ENCODE measurements around the gene KAZN. TPM values are rescaled to one million over a fixed set of nuclear protein-coding genes. Genes with fewer than 3 reads are reported as not detected.

KAZN gene
- total and polyA plus RNA-seq, 12 donors = 1.1 to 6.5 (median 1.9) TPM

DNA sequence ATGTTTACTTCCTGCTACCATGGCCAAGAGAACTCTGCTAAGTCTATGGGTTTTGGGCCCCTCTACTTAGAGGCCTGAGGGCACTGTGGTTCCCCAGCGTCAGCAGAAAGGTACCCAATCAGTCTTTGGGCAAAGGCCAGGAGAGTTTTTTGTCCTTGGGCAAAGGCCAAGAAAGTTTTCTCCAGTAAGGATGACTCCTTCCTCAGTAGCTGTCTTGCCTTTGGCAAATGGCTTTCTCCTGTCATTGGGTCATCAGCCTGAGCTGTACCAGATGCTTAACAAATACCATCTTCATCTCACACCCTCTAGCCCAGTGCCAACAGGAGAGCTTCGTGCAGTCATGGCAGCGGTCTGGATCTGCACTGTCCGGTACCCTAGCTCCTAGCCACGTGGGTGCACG lies 355.7 kb downstream of the KAZN start:
- ATAC-seq = no peak
- Histone ChIP-seq H3K9me3 (peaks cover 0 to 7% (median 5%) of the 10 kb centered on the region in 11 donors), H3K27me3 (no peaks in the 10 kb centered on the region), H3K4me3 (no peak overlapping the region), H3K27ac (no peak overlapping the region), H3K4me1 (peaks cover 0 to 13% (median 0%) of the 10 kb centered on the region in 9 donors), H3K36me3 (no peaks in the 10 kb centered on the region)
- intact Hi-C loops (cut with DNase I) = no loop called here
- DNase-seq = no peak
- TF ChIP-seq, protein P1, sequence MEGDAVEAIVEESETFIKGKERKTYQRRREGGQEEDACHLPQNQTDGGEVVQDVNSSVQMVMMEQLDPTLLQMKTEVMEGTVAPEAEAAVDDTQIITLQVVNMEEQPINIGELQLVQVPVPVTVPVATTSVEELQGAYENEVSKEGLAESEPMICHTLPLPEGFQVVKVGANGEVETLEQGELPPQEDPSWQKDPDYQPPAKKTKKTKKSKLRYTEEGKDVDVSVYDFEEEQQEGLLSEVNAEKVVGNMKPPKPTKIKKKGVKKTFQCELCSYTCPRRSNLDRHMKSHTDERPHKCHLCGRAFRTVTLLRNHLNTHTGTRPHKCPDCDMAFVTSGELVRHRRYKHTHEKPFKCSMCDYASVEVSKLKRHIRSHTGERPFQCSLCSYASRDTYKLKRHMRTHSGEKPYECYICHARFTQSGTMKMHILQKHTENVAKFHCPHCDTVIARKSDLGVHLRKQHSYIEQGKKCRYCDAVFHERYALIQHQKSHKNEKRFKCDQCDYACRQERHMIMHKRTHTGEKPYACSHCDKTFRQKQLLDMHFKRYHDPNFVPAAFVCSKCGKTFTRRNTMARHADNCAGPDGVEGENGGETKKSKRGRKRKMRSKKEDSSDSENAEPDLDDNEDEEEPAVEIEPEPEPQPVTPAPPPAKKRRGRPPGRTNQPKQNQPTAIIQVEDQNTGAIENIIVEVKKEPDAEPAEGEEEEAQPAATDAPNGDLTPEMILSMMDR (IDR thresholded peaks at IDR 0.05) = no peak
- 86 to 92% methylated on average over 6 of the region's 6 CpGs for WGBS, 2 donors

DNA sequence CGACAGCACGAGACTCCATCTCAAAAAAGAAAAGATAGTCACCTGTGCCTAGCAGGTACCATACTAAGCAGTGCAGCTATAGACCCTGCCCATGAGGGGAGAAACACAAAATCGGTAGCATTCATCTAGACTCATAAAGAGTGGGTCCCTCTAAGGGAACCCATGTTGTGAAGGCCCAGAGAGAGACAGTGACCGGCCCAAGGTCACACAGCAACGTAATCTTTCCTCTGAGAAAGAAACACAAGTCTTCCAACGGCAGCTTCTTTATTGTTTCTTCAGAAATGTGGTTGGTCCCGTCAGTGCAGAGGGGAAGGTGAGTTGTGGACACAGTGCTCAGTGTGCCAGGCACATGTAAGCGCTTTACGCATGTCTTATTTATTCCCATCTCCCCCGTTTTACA lies 356.4 kb downstream of the KAZN start:
- TF ChIP-seq, protein P1 (IDR thresholded peaks at IDR 0.05) = no peak
- DNase-seq = no peak
- no peaks in the 10 kb centered on the region for H3K27me3 ChIP-seq
- H3K9me3 ChIP-seq = peaks cover 0 to 7% (median 5%) of the 10 kb centered on the region in 11 donors
- H3K4me1 ChIP-seq = peaks cover 0 to 13% (median 0%) of the 10 kb centered on the region in 9 donors
- intact Hi-C loops (cut with DNase I) = no loop called here
- no peaks in the 10 kb centered on the region for H3K36me3 ChIP-seq
- no peak for ATAC-seq
- no peak overlapping the region for H3K27ac ChIP-seq
- H3K4me3 ChIP-seq = no peak overlapping the region
- 92 to 94% methylated on average over 10 of the region's 10 CpGs for WGBS, 2 donors

DNA sequence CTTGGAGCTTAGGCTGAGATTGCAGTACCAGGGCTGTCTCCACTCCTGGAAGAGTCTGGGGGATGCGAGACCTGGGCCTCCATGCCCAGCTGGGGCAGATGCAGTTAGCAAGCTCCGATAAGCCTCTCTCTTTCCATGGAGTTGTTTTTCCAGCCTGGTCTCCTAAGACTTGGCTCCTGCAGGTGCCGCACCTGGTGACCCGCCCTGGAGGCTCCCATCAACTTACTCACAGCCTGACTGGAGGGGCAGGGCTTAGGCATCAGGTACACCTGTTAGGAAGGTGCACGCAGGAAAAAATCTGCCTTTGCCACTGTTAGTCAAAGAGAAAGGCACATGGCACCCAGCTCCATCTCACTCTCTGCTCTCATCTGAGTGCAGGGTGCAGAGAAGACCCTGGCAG lies 356.9 kb downstream of the KAZN start:
- ATAC-seq (no peak), DNase-seq (no peak)
- Histone ChIP-seq H3K9me3 (peaks cover 0 to 7% (median 5%) of the 10 kb centered on the region in 11 donors), H3K4me1 (peaks cover 0 to 13% (median 0%) of the 10 kb centered on the region in 9 donors), H3K27me3 (no peaks in the 10 kb centered on the region), H3K27ac (no peak overlapping the region), H3K36me3 (no peaks in the 10 kb centered on the region), H3K4me3 (no peak overlapping the region)
- intact Hi-C loops (cut with DNase I) = no loop called here
- WGBS, 2 donors = 98 to 99% methylated on average over 5 of the region's 5 CpGs
- TF ChIP-seq, protein P1 (IDR thresholded peaks at IDR 0.05) = no peak

DNA sequence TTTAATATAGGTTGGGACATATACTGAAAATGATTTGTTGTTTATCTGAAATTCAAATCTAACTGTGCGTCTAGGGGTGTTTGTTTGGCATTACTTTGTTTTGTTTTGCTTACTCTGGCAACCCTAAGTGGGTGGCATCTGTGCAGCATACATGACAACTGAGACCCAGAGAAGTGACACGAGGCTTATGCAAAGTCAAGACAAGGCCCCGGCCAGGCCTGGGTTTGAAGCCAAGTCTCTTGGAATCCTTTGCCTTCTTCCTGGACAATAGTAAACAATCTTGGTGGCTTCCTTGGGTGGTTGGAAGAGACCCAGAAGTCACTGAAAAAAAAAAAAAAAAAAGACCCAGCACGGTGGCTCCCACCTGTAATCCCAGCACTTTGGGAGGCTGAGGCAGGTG lies 357.5 kb downstream of the KAZN start:
- TF ChIP-seq, protein P1 (IDR thresholded peaks at IDR 0.05) = no peak
- ATAC-seq = no peak
- WGBS, 2 donors = 20 to 32% methylated on average over 4 of the region's 4 CpGs
- intact Hi-C loops (cut with DNase I) = no loop called here
- no peak for DNase-seq
- H3K27ac ChIP-seq = no peak overlapping the region
- peaks cover 0 to 5% (median 0%) of the 10 kb centered on the region in 9 donors for H3K36me3 ChIP-seq
- H3K9me3 ChIP-seq = peaks cover 0 to 7% (median 5%) of the 10 kb centered on the region in 11 donors
- no peaks in the 10 kb centered on the region for H3K27me3 ChIP-seq
- H3K4me1 ChIP-seq = peaks cover 0 to 13% (median 0%) of the 10 kb centered on the region in 9 donors
- H3K4me3 ChIP-seq = no peak overlapping the region
